GM21447 (cell line): Measurements from ENCODE around the gene THAP7.
A peak's percentile ranks its signal among the peaks of the same experiment; 100 is the strongest.

Experiments
- ATAC-seq: cut with Tn5 transposase; IDR thresholded peaks from one replicate; pipeline ENCODE4 v1.9.1; 2021; ENCODE audit not compliant: unreplicated experiment

THAP7 gene

DNA sequence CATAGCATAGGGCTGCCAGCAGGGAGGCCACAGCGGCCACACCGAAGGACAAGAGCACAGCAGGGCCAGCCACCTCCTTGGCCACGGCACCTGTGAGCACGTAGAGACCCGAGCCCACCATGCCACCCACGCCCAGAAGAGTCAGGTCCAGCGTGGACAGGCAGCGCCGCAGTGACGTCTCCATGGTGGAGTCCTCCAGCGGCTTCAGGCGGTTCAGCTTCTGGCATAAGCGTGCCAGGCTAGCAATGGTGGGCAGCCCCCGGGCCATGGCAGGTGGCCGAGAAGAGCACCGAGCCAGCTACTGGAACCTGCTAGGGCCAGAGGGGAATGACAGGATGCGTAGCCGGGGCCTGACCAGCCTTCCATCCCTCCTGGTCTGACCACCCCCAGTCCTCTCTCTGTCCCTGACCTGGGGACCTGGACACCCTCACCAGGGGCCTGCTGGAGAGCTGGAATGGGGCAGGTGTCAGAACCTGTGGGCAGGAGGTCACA, 29.7 kb upstream of the THAP7 start:
- ATAC-seq = no peak

DNA sequence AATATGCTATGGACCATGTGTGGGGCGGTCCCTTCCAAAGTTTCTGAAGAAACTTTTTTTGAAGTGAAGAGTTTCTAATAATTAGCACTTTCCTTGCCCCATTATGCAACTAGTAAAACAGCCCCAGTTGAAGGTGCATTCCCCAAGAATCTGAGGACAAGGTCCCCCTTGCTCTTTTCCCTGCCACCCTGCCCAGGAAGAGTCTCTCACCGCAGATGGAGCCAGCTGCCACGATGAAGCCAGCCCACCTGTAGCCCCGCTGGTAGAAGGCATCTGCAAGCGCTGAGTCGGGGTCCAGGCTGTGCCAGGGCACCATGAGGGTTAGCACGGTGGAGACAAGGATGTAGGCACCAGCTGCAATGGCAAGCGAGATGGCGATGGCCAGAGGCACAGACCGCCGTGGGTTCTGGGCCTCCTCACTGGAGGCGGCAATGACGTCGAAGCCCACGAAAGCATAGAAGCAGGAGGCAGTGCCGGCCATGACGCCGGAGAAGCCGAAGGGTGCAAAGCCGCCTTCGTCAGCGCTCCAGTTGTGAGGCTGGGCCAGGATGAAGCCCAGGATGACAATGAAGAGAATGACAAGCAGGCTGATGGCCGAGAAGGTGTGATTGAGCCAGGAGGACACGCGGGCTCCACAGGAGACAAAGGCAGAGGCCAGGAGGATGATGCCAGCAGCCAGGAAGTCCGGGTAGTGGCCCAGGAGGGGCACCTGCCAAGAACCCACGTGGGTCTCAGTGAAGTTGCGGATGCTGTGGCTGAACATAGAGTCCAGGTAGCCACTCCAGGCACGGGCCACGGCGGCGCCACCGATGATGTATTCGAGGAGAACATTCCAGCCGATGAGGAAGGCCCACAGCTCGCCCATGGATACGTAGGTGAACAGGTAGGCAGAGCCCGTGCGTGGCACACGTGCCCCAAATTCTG, 29.0 kb upstream of the THAP7 start:
- ATAC-seq = no peak

GRCh38 chr22:21030032-21030431, 28.1 kb upstream of the THAP7 start:
- no peak for ATAC-seq

GRCh38 chr22:21029486-21030025, 27.6 kb upstream of the THAP7 start:
- no peak for ATAC-seq

GRCh38 chr22:21028277-21029251, 26.6 kb upstream of the THAP7 start:
- no peak for ATAC-seq

GRCh38 chr22:21026783-21027692, 25.1 kb upstream of the THAP7 start:
- no peak for ATAC-seq

DNA sequence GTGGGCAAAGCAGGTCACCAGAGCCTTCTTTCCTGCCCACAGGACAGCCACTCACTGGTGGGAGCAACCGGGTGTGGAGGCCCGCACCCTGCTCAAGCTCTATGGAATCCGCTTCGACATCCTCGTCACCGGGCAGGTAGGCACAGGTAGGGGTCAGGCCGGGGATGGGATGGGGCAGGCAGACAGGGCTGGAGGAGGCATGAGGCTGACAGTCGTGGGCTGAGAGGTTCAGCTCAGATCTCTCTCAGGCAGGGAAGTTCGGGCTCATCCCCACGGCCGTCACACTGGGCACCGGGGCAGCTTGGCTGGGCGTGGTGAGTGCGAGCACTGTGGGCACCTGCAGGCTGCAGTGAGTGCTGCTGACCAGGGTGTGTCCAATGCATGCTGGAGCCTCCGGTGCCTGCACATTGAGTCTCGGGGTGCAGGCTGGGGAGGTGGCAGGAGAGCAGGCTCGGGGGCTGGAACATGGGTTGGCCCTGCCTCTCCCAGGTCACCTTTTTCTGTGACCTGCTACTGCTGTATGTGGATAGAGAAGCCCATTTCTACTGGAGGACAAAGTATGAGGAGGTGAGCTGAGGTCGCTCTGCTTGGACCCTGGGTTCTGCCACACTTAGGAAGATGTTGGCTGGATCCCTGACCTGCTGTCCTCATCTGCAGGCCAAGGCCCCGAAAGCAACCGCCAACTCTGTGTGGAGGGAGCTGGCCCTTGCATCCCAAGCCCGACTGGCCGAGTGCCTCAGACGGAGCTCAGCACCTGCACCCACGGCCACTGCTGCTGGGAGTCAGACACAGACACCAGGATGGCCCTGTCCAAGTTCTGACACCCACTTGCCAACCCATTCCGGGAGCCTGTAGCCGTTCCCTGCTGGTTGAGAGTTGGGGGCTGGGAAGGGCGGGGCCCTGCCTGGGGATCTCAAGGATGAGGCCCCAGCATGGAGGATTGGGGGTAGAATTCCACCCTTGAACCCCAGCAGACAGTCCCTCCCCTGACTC, 24.1 kb upstream of the THAP7 start:
- ATAC-seq = no peak

DNA sequence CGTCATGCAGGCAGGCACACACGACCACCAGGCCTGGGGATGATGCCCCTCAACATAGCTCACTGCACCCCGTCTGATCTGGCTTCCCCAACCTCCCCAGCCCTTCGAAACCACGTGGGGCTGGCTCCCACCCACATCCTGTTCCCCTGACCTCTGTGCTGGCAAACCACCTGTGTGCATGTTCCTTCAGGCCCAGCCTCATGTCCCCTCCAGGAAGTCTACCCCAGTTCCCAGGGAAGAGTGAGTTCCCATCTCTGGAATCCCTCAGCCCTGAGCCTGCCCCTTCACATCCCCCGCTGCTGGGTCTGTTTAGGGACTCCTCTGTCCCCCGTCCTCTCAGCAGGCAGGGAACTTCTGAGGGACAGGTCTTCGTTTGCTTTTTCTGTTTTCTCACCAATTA, 23.3 kb upstream of the THAP7 start:
- no peak for ATAC-seq

DNA sequence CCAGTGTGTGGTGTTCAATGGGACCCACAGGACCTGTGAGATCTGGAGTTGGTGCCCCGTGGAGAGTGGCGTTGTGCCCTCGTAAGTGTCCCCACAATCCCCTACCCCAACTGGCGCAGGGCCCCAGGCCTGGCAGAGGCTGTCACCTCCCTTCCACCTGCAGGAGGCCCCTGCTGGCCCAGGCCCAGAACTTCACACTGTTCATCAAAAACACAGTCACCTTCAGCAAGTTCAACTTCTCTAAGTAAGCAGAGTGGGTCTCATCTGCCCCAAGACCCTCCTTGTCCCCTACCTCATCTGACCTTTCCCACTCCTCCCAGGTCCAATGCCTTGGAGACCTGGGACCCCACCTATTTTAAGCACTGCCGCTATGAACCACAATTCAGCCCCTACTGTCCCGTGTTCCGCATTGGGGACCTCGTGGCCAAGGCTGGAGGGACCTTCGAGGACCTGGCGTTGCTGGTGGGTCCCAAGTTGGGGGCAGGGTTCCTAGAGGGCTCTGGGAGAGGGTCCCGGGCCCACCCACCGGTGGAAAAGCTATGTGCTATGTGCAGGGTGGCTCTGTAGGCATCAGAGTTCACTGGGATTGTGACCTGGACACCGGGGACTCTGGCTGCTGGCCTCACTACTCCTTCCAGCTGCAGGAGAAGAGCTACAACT, 21.2 kb upstream of the THAP7 start:
- ATAC-seq = no peak

DNA sequence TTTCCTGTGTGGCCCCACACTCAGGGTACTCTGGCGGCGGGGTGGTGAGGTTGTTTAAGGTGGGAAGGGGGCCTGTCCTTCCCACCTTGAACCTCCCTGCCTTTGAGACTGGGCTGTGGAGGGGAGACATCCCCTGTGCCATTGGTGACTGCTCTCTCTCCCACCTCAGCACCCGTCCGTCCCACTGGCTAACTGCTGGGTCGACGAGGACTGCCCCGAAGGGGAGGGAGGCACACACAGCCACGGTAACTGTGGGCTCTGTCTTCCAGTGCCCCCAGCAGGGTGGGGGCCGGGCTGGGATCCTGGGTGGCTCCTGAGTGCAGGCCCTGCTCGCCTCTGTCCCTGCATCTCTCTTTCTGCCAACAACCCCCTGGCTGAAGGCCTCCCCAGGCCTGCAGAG, 20.6 kb upstream of the THAP7 start:
- ATAC-seq = no peak

GRCh38 chr22:21020802-21021429, 19.0 kb upstream of the THAP7 start:
- no peak for ATAC-seq

DNA sequence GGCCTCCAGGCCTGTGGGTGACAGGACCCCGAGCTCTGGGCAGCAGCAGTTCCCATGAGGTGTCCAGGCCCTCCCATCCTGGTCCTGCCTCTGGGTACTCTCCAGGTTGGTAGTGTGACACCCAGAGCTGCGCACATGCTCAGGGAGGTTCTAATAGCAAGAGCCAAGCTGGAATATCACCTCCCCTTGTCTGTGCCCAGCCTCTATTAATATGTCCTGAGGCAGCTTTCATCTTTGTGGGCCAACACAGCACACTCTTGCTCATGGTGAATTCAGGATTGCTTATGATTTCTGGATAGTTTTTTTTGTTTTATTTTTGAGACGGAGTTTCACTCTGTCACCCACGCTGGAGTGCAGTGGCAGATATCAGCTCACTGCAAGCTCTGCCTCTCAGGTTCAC, 16.4 kb upstream of the THAP7 start:
- ATAC-seq = no peak

GRCh38 chr22:21016644-21017420, 14.9 kb upstream of the THAP7 start:
- ATAC-seq = no peak

DNA sequence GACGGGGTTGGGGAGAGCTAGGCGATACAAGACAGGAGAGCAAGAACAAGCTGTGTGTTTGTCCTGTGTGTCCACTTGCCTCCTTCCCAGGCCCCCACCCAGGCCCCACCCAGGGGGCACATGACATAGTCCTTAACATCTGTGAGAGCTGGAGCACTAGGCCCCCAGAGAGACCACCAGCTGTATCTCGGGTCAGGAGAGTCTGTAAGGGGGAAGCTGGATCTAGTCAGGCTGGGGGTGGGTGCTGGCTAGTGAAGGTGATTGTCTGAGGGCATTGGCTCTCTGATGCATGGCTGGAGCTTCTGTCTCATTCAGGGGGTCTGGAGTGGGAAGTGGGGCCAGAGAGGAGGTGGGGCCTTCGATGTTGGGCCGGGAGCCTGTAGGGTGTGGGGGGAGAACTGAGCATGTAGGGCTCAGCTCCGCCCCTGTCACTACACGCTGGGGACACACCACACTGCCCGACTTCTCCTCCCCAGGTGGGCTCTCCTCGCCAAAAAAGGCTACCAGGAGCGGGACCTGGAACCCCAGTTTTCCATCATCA, 13.6 kb upstream of the THAP7 start:
- ATAC-seq = no peak

DNA sequence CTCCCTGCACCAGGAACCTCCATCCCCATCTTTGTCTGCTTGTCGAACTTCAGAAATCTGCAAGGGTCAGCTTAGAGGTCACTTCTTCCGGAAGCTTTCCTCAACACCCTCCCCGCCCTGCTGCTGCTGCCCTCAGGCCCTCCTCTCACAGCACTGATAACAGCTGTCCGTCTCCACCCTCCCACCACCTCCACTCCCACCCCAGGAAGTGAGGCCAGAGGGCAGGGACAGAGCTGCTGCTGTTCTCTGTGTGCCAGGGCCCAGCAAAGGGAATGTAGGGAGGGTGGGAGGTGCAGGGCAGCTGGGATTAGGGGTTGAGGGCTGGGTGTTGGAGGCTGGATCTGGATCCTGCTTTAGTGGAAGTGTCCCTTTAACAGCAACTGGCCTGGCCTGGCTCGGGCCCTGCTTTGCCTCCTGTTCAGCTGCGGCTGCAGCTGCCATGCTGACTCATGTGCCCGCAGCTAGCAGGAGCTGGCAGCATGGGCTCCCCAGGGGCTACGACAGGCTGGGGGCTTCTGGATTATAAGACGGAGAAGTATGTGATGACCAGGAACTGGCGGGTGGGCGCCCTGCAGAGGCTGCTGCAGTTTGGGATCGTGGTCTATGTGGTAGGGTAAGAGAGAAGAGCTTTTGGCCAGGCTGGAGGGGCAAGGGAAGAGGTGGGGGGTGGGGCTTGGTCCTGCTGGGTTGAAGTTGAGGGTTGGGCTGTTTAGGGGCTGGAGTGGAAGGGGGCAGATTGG, 13.0 kb upstream of the THAP7 start, which contains the start of gene P2RX6:
P2RX6 (plus strand) TSS at position 440 of the 740 bp plus-strand sequence; CDS start at position 450, 10 bp downstream.
- no peak for ATAC-seq

- ATAC-seq = peak; percentile 76
Observed at GRCh38 chr22:21014202-21014725, 12.3 kb upstream of the THAP7 start.
